ENCODE data around the gene EIF3I.
"Not testable (repeated sequence)": the region's sequence is repeated elsewhere in the genome, so short reads cannot be mapped to it uniquely, and the experiment has no call there.

EIF3I gene

GRCh38 chr1:32257227-32257508 lies 35.0 kb downstream of the EIF3I start:
- Histone ChIP-seq H3K9me3 (ENCODE audit: control insufficient read depth, low read depth, low read length) (no peaks in the 10 kb centered on the region), H3K9ac (ENCODE audit: low read length) (no peak overlapping the region), H3K36me3 (ENCODE audit: control insufficient read depth, low read depth, low read length) (no peaks in the 10 kb centered on the region), H3K27me3 (ENCODE audit: control insufficient read depth, insufficient read depth, low read length) (no peaks in the 10 kb centered on the region), H3K4me3 (ENCODE audit: low read length) (no peak overlapping the region), H3K27ac (ENCODE audit: low read length) (no peak overlapping the region), H3K4me1 (ENCODE audit: control insufficient read depth, low read depth, low read length) (no peaks in the 10 kb centered on the region)

- H3K4me1 ChIP-seq (ENCODE audit: control insufficient read depth, low read depth, low read length); H3K27ac ChIP-seq (ENCODE audit: low read length); H3K36me3 ChIP-seq (ENCODE audit: control insufficient read depth, low read depth, low read length); H3K27me3 ChIP-seq (ENCODE audit: control insufficient read depth, insufficient read depth, low read length); H3K9me3 ChIP-seq (ENCODE audit: control insufficient read depth, low read depth, low read length); H3K9ac ChIP-seq (ENCODE audit: low read length); H3K4me3 ChIP-seq (ENCODE audit: low read length): not testable (repeated sequence)
Measured at GRCh38 chr1:32263236-32263593, 41.0 kb downstream of the EIF3I start.

- no peaks in the 10 kb centered on the region for H3K27me3 ChIP-seq (ENCODE audit: control insufficient read depth, insufficient read depth, low read length)
- H3K4me1 ChIP-seq (ENCODE audit: control insufficient read depth, low read depth, low read length) = no peaks in the 10 kb centered on the region
- no peaks in the 10 kb centered on the region for H3K9me3 ChIP-seq (ENCODE audit: control insufficient read depth, low read depth, low read length)
- no peak overlapping the region for H3K9ac ChIP-seq (ENCODE audit: low read length)
- no peak overlapping the region for H3K4me3 ChIP-seq (ENCODE audit: low read length)
- H3K27ac ChIP-seq (ENCODE audit: low read length) = no peak overlapping the region
- H3K36me3 ChIP-seq (ENCODE audit: control insufficient read depth, low read depth, low read length) = no peaks in the 10 kb centered on the region
Measured at GRCh38 chr1:32263744-32264143, 41.5 kb downstream of the EIF3I start.

GRCh38 chr1:32265846-32266245 lies 43.6 kb downstream of the EIF3I start:
- Histone ChIP-seq H3K4me3 (ENCODE audit: low read length) (no peak overlapping the region), H3K27me3 (ENCODE audit: control insufficient read depth, insufficient read depth, low read length) (no peaks in the 10 kb centered on the region), H3K9ac (ENCODE audit: low read length) (no peak overlapping the region), H3K36me3 (ENCODE audit: control insufficient read depth, low read depth, low read length) (no peaks in the 10 kb centered on the region), H3K27ac (ENCODE audit: low read length) (no peak overlapping the region), H3K9me3 (ENCODE audit: control insufficient read depth, low read depth, low read length) (no peaks in the 10 kb centered on the region), H3K4me1 (ENCODE audit: control insufficient read depth, low read depth, low read length) (no peaks in the 10 kb centered on the region)

GRCh38 chr1:32266921-32267591 lies 44.8 kb downstream of the EIF3I start:
- Histone ChIP-seq H3K9ac (ENCODE audit: low read length) (no peak overlapping the region), H3K4me3 (ENCODE audit: low read length) (no peak overlapping the region), H3K27me3 (ENCODE audit: control insufficient read depth, insufficient read depth, low read length) (no peaks in the 10 kb centered on the region), H3K9me3 (ENCODE audit: control insufficient read depth, low read depth, low read length) (no peaks in the 10 kb centered on the region), H3K36me3 (ENCODE audit: control insufficient read depth, low read depth, low read length) (no peaks in the 10 kb centered on the region), H3K27ac (ENCODE audit: low read length) (no peak overlapping the region), H3K4me1 (ENCODE audit: control insufficient read depth, low read depth, low read length) (no peaks in the 10 kb centered on the region)

- no peaks in the 10 kb centered on the region for H3K9me3 ChIP-seq (ENCODE audit: control insufficient read depth, low read depth, low read length)
- H3K9ac ChIP-seq (ENCODE audit: low read length) = no peak overlapping the region
- H3K36me3 ChIP-seq (ENCODE audit: control insufficient read depth, low read depth, low read length) = no peaks in the 10 kb centered on the region
- peaks cover 12% of the 10 kb centered on the region for H3K4me1 ChIP-seq (ENCODE audit: control insufficient read depth, low read depth, low read length)
- no peaks in the 10 kb centered on the region for H3K27me3 ChIP-seq (ENCODE audit: control insufficient read depth, insufficient read depth, low read length)
- H3K27ac ChIP-seq (ENCODE audit: low read length) = no peak overlapping the region
- no peak overlapping the region for H3K4me3 ChIP-seq (ENCODE audit: low read length)
Measured at GRCh38 chr1:32269744-32270143, 47.5 kb downstream of the EIF3I start.

- Histone ChIP-seq H3K36me3 (ENCODE audit: control insufficient read depth, low read depth, low read length) (peaks cover 2% of the 10 kb centered on the region), H3K27ac (ENCODE audit: low read length) (no peak overlapping the region), H3K9ac (ENCODE audit: low read length) (no peak overlapping the region), H3K9me3 (ENCODE audit: control insufficient read depth, low read depth, low read length) (no peaks in the 10 kb centered on the region), H3K4me1 (ENCODE audit: control insufficient read depth, low read depth, low read length) (peaks cover 15% of the 10 kb centered on the region), H3K4me3 (ENCODE audit: low read length) (no peak overlapping the region), H3K27me3 (ENCODE audit: control insufficient read depth, insufficient read depth, low read length) (no peaks in the 10 kb centered on the region)
Measured at GRCh38 chr1:32272557-32273390, 50.6 kb downstream of the EIF3I start.

- H3K27ac ChIP-seq (ENCODE audit: low read length) = no peak overlapping the region
- H3K36me3 ChIP-seq (ENCODE audit: control insufficient read depth, low read depth, low read length) = peaks cover 5% of the 10 kb centered on the region
- H3K27me3 ChIP-seq (ENCODE audit: control insufficient read depth, insufficient read depth, low read length) = no peaks in the 10 kb centered on the region
- peaks cover 15% of the 10 kb centered on the region for H3K4me1 ChIP-seq (ENCODE audit: control insufficient read depth, low read depth, low read length)
- peak overlapping the region; percentile 13 for H3K4me3 ChIP-seq (ENCODE audit: low read length)
- no peaks in the 10 kb centered on the region for H3K9me3 ChIP-seq (ENCODE audit: control insufficient read depth, low read depth, low read length)
- H3K9ac ChIP-seq (ENCODE audit: low read length) = peak overlapping the region; percentile 5
Measured at GRCh38 chr1:32273391-32274208, 51.4 kb downstream of the EIF3I start.

- Histone ChIP-seq H3K9me3 (ENCODE audit: control insufficient read depth, low read depth, low read length) (no peaks in the 10 kb centered on the region), H3K27me3 (ENCODE audit: control insufficient read depth, insufficient read depth, low read length) (no peaks in the 10 kb centered on the region), H3K27ac (ENCODE audit: low read length) (peak overlapping the region; percentile 18), H3K4me1 (ENCODE audit: control insufficient read depth, low read depth, low read length) (peaks cover 15% of the 10 kb centered on the region), H3K9ac (ENCODE audit: low read length) (peak overlapping the region; percentile 5), H3K4me3 (ENCODE audit: low read length) (peak overlapping the region; percentile 13), H3K36me3 (ENCODE audit: control insufficient read depth, low read depth, low read length) (peaks cover 10% of the 10 kb centered on the region)
Measured at GRCh38 chr1:32274646-32275340, 52.6 kb downstream of the EIF3I start.

- Histone ChIP-seq H3K9me3 (ENCODE audit: control insufficient read depth, low read depth, low read length) (no peaks in the 10 kb centered on the region), H3K4me3 (ENCODE audit: low read length) (no peak overlapping the region), H3K36me3 (ENCODE audit: control insufficient read depth, low read depth, low read length) (peaks cover 14% of the 10 kb centered on the region), H3K9ac (ENCODE audit: low read length) (no peak overlapping the region), H3K27ac (ENCODE audit: low read length) (no peak overlapping the region), H3K4me1 (ENCODE audit: control insufficient read depth, low read depth, low read length) (peaks cover 15% of the 10 kb centered on the region), H3K27me3 (ENCODE audit: control insufficient read depth, insufficient read depth, low read length) (no peaks in the 10 kb centered on the region)
Measured at GRCh38 chr1:32275424-32275823, 53.2 kb downstream of the EIF3I start.

- Histone ChIP-seq H3K9ac (ENCODE audit: low read length) (no peak overlapping the region), H3K4me1 (ENCODE audit: control insufficient read depth, low read depth, low read length) (peaks cover 15% of the 10 kb centered on the region), H3K9me3 (ENCODE audit: control insufficient read depth, low read depth, low read length) (no peaks in the 10 kb centered on the region), H3K4me3 (ENCODE audit: low read length) (no peak overlapping the region), H3K27me3 (ENCODE audit: control insufficient read depth, insufficient read depth, low read length) (no peaks in the 10 kb centered on the region), H3K27ac (ENCODE audit: low read length) (no peak overlapping the region), H3K36me3 (ENCODE audit: control insufficient read depth, low read depth, low read length) (peaks cover 14% of the 10 kb centered on the region)
Measured at GRCh38 chr1:32276032-32276782, 54.0 kb downstream of the EIF3I start.

All from iPS-18a (cell line).